OCI-LY1 (cell line): ENCODE measurements around the gene BLOC1S1.

Source experiments
- H2AFZ ChIP-seq: fragments of 200-600 bp; sonication (generic), shearing (Covaris generic); 2 replicates; pipeline ENCODE4 v1.6.0; 2014; ENCODE audit warnings: antibody characterized with exemption, mild to moderate bottlenecking, low read length
- H3F3A ChIP-seq: fragments of 200-600 bp; sonication (generic), shearing (Covaris generic); 2 replicates; pipeline ENCODE4 v1.6.0; 2014; ENCODE audit warnings: mild to moderate bottlenecking, antibody characterized with exemption, low read length, moderate library complexity; ENCODE audit not compliant: insufficient read depth
- H3K27ac ChIP-seq: fragments of 200-600 bp; sonication (generic); 2 replicates; pipeline ENCODE4 v1.5.1; 2014; ENCODE audit warnings: low read length, mixed run types, mild to moderate bottlenecking, low read depth; ENCODE audit not compliant: poor library complexity, severe bottlenecking
- H3K27me3 ChIP-seq: fragments of 200-600 bp; sonication (generic); 2 replicates; pipeline ENCODE4 v1.6.0; 2014; ENCODE audit warnings: antibody characterized with exemption, mild to moderate bottlenecking, low read length, moderate library complexity; ENCODE audit not compliant: insufficient read depth
- H3K36me3 ChIP-seq: fragments of 200-600 bp; sonication (generic); 2 replicates; pipeline ENCODE4 v1.6.1; 2014; ENCODE audit warnings: mild to moderate bottlenecking, antibody characterized with exemption, low read length, moderate library complexity, mixed read lengths; ENCODE audit not compliant: insufficient read depth
- H3K4me1 ChIP-seq: fragments of 200-600 bp; sonication (generic); 2 replicates; pipeline ENCODE4 v1.5.1; 2014; ENCODE audit warnings: mild to moderate bottlenecking, low read length, moderate library complexity; ENCODE audit not compliant: insufficient read depth, severe bottlenecking
- H3K4me2 ChIP-seq: fragments of 200-600 bp; sonication (generic), shearing (Covaris generic); 2 replicates; pipeline ENCODE4 v1.6.1; 2014; ENCODE audit warnings: low read length
- H3K4me3 ChIP-seq: fragments of 200-600 bp; sonication (generic); 2 replicates; pipeline ENCODE4 v1.5.1; 2014; ENCODE audit warnings: low read length, low read depth, mild to moderate bottlenecking, mixed read lengths; ENCODE audit not compliant: poor library complexity, severe bottlenecking
- H3K79me2 ChIP-seq: fragments of 200-600 bp; shearing (Covaris generic); 2 replicates; pipeline ENCODE4 v1.6.1; 2016; ENCODE audit warnings: mixed run types, low read length, mixed read lengths; ENCODE audit not compliant: insufficient read depth
- H3K9ac ChIP-seq: fragments of 200-600 bp; sonication (generic), shearing (Covaris generic); 2 replicates; pipeline ENCODE4 v1.6.1; 2014; ENCODE audit warnings: mild to moderate bottlenecking, low read length, mixed read lengths
- H3K9me2 ChIP-seq: fragments of 200-600 bp; sonication (generic), shearing (Covaris generic); 2 replicates; pipeline ENCODE4 v1.6.1; 2014; ENCODE audit warnings: low read depth, mild to moderate bottlenecking, low read length, mixed read lengths
- H3K9me3 ChIP-seq: fragments of 200-600 bp; shearing (Covaris generic); 2 replicates; pipeline ENCODE4 v1.6.1; 2014; ENCODE audit warnings: low read length, mixed read lengths
- H4K20me1 ChIP-seq: fragments of 200-600 bp; sonication (generic), shearing (Covaris generic); 2 replicates; pipeline ENCODE4 v1.6.0; 2016; ENCODE audit warnings: mild to moderate bottlenecking, low read length; ENCODE audit not compliant: insufficient read depth
- EZH2 ChIP-seq: fragments of 200-600 bp; sonication (generic), shearing (Covaris generic); IDR thresholded peaks from 2 replicates; pipeline ENCODE4 v1.8.0; 2017; ENCODE audit warnings: borderline replicate concordance, mixed run types, mild to moderate bottlenecking, antibody characterized with exemption, low read length, moderate library complexity, mixed read lengths
- TF ChIP-seq, protein P1 (sequence below): fragments of 200-600 bp; sonication (generic), shearing (Covaris generic); IDR thresholded peaks from 2 replicates; pipeline ENCODE4 v1.5.1; 2017; ENCODE audit warnings: mild to moderate bottlenecking, antibody characterized with exemption, low read length, moderate library complexity, mixed read lengths

Gene BLOC1S1

DNA sequence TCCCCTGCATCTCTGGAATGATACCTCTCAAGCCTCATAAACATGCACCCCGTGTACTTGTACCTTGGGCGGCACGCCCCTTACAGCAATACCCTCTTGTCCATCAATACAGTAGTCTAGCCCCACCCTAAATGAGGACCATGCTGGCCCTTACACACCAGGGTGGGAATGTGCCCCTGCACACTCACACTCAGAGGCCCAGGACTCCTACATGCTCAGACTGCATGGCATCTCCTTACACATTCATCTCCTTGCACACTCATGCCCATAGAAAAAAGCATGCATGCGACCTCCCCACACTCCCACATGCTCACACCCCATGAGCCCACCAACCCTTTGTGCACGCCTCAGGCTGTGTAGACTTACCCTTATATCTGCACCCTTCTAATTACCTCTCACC lies 30.2 kb upstream of the BLOC1S1 start:
- Histone ChIP-seq H3K27ac (no peak overlapping the region), H3K9ac (no peak overlapping the region), H2AFZ (no peak overlapping the region), H3K27me3 (peaks cover 16% of the 10 kb centered on the region; the same call in 1 of the 2 replicates), H3K4me1 (no peaks in the 10 kb centered on the region), H3F3A (no peaks in the 10 kb centered on the region), H3K4me2 (no peak overlapping the region), H3K79me2 (no peaks in the 10 kb centered on the region), H3K9me3 (no peaks in the 10 kb centered on the region), H4K20me1 (no peaks in the 10 kb centered on the region), H3K4me3 (no peak overlapping the region), H3K9me2 (no peaks in the 10 kb centered on the region), H3K36me3 (no peaks in the 10 kb centered on the region)
- TF ChIP-seq, protein P1, sequence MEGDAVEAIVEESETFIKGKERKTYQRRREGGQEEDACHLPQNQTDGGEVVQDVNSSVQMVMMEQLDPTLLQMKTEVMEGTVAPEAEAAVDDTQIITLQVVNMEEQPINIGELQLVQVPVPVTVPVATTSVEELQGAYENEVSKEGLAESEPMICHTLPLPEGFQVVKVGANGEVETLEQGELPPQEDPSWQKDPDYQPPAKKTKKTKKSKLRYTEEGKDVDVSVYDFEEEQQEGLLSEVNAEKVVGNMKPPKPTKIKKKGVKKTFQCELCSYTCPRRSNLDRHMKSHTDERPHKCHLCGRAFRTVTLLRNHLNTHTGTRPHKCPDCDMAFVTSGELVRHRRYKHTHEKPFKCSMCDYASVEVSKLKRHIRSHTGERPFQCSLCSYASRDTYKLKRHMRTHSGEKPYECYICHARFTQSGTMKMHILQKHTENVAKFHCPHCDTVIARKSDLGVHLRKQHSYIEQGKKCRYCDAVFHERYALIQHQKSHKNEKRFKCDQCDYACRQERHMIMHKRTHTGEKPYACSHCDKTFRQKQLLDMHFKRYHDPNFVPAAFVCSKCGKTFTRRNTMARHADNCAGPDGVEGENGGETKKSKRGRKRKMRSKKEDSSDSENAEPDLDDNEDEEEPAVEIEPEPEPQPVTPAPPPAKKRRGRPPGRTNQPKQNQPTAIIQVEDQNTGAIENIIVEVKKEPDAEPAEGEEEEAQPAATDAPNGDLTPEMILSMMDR: no peak
- TF ChIP-seq EZH2: no peak

DNA sequence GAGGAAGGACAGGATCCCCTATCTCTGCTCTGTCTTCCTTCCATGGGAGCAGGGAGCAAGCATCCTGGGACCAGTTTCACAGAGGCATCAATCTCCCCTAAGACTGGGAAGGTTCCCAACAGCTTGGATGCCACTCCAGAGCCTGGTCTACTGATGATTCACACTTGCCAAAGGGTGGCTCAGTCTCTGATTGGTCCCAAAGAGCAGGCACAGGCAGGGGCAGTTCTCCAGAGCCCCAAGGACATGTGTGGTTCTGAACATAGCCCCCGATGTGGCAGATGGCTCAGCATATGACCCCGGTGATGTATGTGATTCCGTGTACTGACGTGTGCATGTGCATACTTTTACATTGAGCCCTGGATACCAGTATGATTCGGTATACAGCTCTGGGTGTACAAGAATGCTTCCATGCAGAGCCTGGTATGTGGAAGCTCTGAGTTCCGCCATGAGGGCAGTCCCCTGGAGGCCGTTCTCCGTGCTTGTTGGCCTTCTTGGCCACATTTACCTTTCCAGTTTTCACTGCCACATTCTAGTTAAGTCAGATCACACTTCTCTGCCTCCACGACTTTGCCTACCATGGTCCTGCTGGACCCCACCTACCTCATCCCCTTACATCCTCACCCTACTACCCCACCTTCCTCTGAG lies 29.4 kb upstream of the BLOC1S1 start:
- H3K36me3 ChIP-seq: no peaks in the 10 kb centered on the region
- no peak overlapping the region for H3K4me2 ChIP-seq
- H3F3A ChIP-seq: no peaks in the 10 kb centered on the region
- no peak overlapping the region for H3K4me3 ChIP-seq
- no peak overlapping the region for H3K27ac ChIP-seq
- peaks cover 16% of the 10 kb centered on the region; the same call in 1 of the 2 replicates for H3K27me3 ChIP-seq
- H3K4me1 ChIP-seq: no peaks in the 10 kb centered on the region
- no peak overlapping the region for H2AFZ ChIP-seq
- H3K9me2 ChIP-seq: no peaks in the 10 kb centered on the region
- H3K9me3 ChIP-seq: no peaks in the 10 kb centered on the region
- H3K79me2 ChIP-seq: no peaks in the 10 kb centered on the region
- TF ChIP-seq EZH2: no peak
- TF ChIP-seq, protein P1: no peak
- H3K9ac ChIP-seq: no peak overlapping the region
- H4K20me1 ChIP-seq: no peaks in the 10 kb centered on the region

DNA sequence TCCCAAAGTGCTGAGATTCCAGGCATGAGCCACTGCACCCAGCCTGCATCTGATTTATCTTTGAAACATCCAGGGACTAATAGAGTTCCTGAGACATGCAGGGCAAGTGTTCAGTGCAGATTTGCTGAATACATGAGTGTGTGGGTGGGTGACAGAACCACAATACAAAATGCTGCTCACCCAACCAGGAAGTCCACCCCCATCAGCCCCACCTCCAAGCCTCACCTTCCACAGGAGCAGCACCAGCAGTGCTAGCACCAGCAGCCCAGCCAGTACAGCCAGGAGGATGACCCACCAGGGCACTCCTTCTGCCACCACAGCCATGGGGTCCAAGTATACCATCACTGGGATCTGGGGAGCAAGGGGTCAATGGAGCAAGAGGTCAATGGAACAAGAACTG lies 28.1 kb upstream of the BLOC1S1 start:
- Histone ChIP-seq H3K4me3 (no peak overlapping the region), H3K9me2 (no peaks in the 10 kb centered on the region), H3K36me3 (no peaks in the 10 kb centered on the region), H3K4me2 (no peak overlapping the region), H3K9me3 (no peaks in the 10 kb centered on the region), H2AFZ (no peak overlapping the region), H3K27ac (no peak overlapping the region), H3K4me1 (no peaks in the 10 kb centered on the region), H3K9ac (no peak overlapping the region), H3K79me2 (no peaks in the 10 kb centered on the region), H4K20me1 (no peaks in the 10 kb centered on the region), H3F3A (no peaks in the 10 kb centered on the region), H3K27me3 (peaks cover 20% of the 10 kb centered on the region; the same call in 1 of the 2 replicates)
- TF ChIP-seq, protein P1: no peak
- TF ChIP-seq EZH2: no peak
